HG03460 (cell line): ENCODE measurements around the gene VPS33B.

Experiments
- ATAC-seq: cut with Tn5 transposase; IDR thresholded peaks from one replicate; pipeline ENCODE4 v1.9.1; 2021; ENCODE audit not compliant: unreplicated experiment

The VPS33B gene

GRCh38 chr15:90953947-90954711 is 68.3 kb downstream of the VPS33B start:
- ATAC-seq: no peak

DNA sequence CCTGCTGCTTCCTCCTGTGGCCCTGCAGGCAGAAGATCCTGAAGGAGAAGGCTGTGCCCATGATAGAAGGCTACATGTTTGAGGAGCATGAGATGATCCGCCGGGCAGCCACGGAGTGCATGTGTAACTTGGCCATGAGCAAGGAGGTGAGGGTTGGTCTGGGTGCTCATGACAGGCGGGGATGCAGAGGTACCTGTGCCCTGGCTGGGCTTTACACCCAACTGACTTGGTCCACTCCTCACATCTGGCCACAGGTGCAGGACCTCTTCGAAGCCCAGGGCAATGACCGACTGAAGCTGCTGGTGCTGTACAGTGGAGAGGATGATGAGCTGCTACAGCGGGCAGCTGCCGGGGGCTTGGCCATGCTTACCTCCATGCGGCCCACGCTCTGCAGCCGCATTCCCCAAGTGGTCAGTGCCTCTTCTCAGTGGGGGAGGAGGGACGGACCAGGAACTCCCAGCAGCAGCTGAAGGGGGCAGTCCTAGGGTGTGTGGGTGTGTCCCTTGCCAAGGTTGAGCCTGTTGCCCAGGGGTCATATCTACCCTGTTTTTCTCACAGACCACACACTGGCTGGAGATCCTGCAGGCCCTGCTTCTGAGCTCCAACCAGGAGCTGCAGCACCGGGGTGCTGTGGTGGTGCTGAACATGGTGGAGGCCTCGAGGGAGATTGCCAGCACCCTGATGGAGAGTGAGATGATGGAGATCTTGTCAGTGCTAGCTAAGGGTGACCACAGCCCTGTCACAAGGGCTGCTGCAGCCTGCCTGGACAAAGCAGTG is 69.3 kb downstream of the VPS33B start:
- ATAC-seq: no peak

GRCh38 chr15:90950676-90951075 is 71.7 kb downstream of the VPS33B start:
- ATAC-seq: no peak

GRCh38 chr15:90949979-90950675 is 72.3 kb downstream of the VPS33B start:
- ATAC-seq: no peak
